ENCODE results near the gene RELN.
"Not testable (repeated sequence)": the region's sequence is repeated elsewhere in the genome, so short reads cannot be mapped to it uniquely, and the experiment has no call there.

RELN gene

GRCh38 chr7:103791894-103792293 lies 197.6 kb downstream of the RELN start:
- no peak for DNase-seq (ENCODE audit: low read depth)

GRCh38 chr7:103787041-103787440 lies 202.4 kb downstream of the RELN start:
- DNase-seq (ENCODE audit: low read depth) = not testable (repeated sequence)

GRCh38 chr7:103784646-103785286 lies 204.7 kb downstream of the RELN start:
- DNase-seq (ENCODE audit: low read depth) = no peak

GRCh38 chr7:103781409-103781808 lies 208.0 kb downstream of the RELN start:
- DNase-seq (ENCODE audit: low read depth) = no peak

- not testable (repeated sequence) for DNase-seq (ENCODE audit: low read depth)
These were observed 208.9 kb downstream of the RELN start for GRCh38 chr7:103780561-103780960.

GRCh38 chr7:103777440-103777839 lies 212.0 kb downstream of the RELN start:
- no peak for DNase-seq (ENCODE audit: low read depth)

- DNase-seq (ENCODE audit: low read depth) = no peak
These were observed 215.7 kb downstream of the RELN start for GRCh38 chr7:103773726-103774125.

- no peak for DNase-seq (ENCODE audit: low read depth)
These were observed 217.2 kb downstream of the RELN start for GRCh38 chr7:103772171-103772773.

GRCh38 chr7:103771294-103771693 lies 218.2 kb downstream of the RELN start:
- DNase-seq (ENCODE audit: low read depth) = no peak

- no peak for DNase-seq (ENCODE audit: low read depth)
These were observed 222.8 kb downstream of the RELN start for GRCh38 chr7:103766660-103767059.

- DNase-seq (ENCODE audit: low read depth) = no peak
These were observed 223.6 kb downstream of the RELN start for GRCh38 chr7:103765901-103766300.

- DNase-seq (ENCODE audit: low read depth) = no peak
These were observed 224.6 kb downstream of the RELN start for GRCh38 chr7:103764901-103765300.

- DNase-seq (ENCODE audit: low read depth) = no peak
These were observed 226.6 kb downstream of the RELN start for GRCh38 chr7:103762877-103763276.

GRCh38 chr7:103762065-103762760 lies 227.2 kb downstream of the RELN start:
- DNase-seq (ENCODE audit: low read depth) = no peak

GRCh38 chr7:103752995-103753394 lies 236.5 kb downstream of the RELN start:
- DNase-seq (ENCODE audit: low read depth) = no peak

GRCh38 chr7:103751311-103751880 lies 238.1 kb downstream of the RELN start:
- DNase-seq (ENCODE audit: low read depth) = no peak

- no peak for DNase-seq (ENCODE audit: low read depth)
These were observed 240.8 kb downstream of the RELN start for GRCh38 chr7:103748680-103749079.

- no peak for DNase-seq (ENCODE audit: low read depth)
These were observed 254.1 kb downstream of the RELN start for GRCh38 chr7:103735377-103735776.

GRCh38 chr7:103731169-103731568 lies 258.3 kb downstream of the RELN start:
- DNase-seq (ENCODE audit: low read depth) = no peak

- DNase-seq (ENCODE audit: low read depth) = no peak
These were observed 260.4 kb downstream of the RELN start for GRCh38 chr7:103729026-103729425.

GRCh38 chr7:103727982-103728610 lies 261.4 kb downstream of the RELN start:
- DNase-seq (ENCODE audit: low read depth) = no peak

- DNase-seq (ENCODE audit: low read depth) = no peak
These were observed 270.4 kb downstream of the RELN start for GRCh38 chr7:103719070-103719469.

Measured in stromal cell of bone marrow (primary cell).